Neural cell (in vitro differentiated cells): ENCODE results near the gene KLF12. TPM values are rescaled to one million over a fixed set of nuclear protein-coding genes. Genes with fewer than 3 reads are reported as not detected.

Source experiments
- H2AFZ ChIP-seq: fragments of 200-600, 300-800 bp; sonication (generic), shearing (Covaris generic); 2 replicates; pipeline ENCODE4 v1.6.0; 2014; ENCODE audit warnings: low read depth, mild to moderate bottlenecking, antibody characterized with exemption, low read length, moderate library complexity
- H3F3A ChIP-seq: fragments of 200-600 bp; shearing (Covaris generic); 2 replicates; pipeline ENCODE4 v1.6.1; 2016; ENCODE audit warnings: mild to moderate bottlenecking, moderate library complexity, mixed read lengths, antibody characterized with exemption, low read length; ENCODE audit not compliant: insufficient read depth, poor library complexity, severe bottlenecking
- H3K27ac ChIP-seq: fragments of 200-600, 300-800 bp; sonication (generic), shearing (Covaris generic); 2 replicates; pipeline ENCODE4 v1.5.1; 2014; ENCODE audit warnings: mild to moderate bottlenecking, low read length, moderate library complexity
- H3K27me3 ChIP-seq: fragments of 300-800, 200-600 bp; sonication (generic), shearing (Covaris generic); 2 replicates; pipeline ENCODE4 v1.6.0; 2014; ENCODE audit warnings: mild to moderate bottlenecking, low read depth, low read length, moderate library complexity; ENCODE audit not compliant: insufficient read depth
- H3K36me3 ChIP-seq: fragments of 300-800, 200-600 bp; sonication (generic), shearing (Covaris generic); 2 replicates; pipeline ENCODE4 v1.5.1; 2014; ENCODE audit warnings: mild to moderate bottlenecking, antibody characterized with exemption, low read length, moderate library complexity; ENCODE audit not compliant: insufficient read depth
- H3K4me2 ChIP-seq: fragments of 300-800, 200-600 bp; sonication (generic), shearing (Covaris generic); 2 replicates; pipeline ENCODE4 v1.6.0; 2014; ENCODE audit warnings: mild to moderate bottlenecking, low read length
- H3K4me3 ChIP-seq: fragments of 300-800, 200-600 bp; sonication (generic), shearing (Covaris generic); 2 replicates; pipeline ENCODE4 v1.5.1; 2014; ENCODE audit warnings: mild to moderate bottlenecking, low read length, moderate library complexity
- H3K79me2 ChIP-seq: fragments of 200-600 bp; shearing (Covaris generic); replicated peaks from 2 replicates; pipeline ENCODE4 v1.6.0; 2014; ENCODE audit warnings: mild to moderate bottlenecking, low read length, moderate library complexity; ENCODE audit not compliant: insufficient read depth
- H3K9ac ChIP-seq: fragments of 300-800, 200-600 bp; sonication (generic), shearing (Covaris generic); 2 replicates; pipeline ENCODE4 v1.6.1; 2016; ENCODE audit warnings: mild to moderate bottlenecking, low read length, mixed read lengths
- H3K9me2 ChIP-seq: fragments of 200-600 bp; shearing (Covaris generic); 2 replicates; pipeline ENCODE4 v1.6.1; 2016; ENCODE audit warnings: mild to moderate bottlenecking, low read length, mixed read lengths; ENCODE audit not compliant: insufficient read depth
- H3K9me3 ChIP-seq: fragments of 200-600, 300-800 bp; sonication (generic), shearing (Covaris generic); 2 replicates; pipeline ENCODE4 v1.6.1; 2016; ENCODE audit warnings: mild to moderate bottlenecking, mixed run types, low read length, moderate library complexity, mixed read lengths
- H4K20me1 ChIP-seq: fragments of 200-600 bp; shearing (Covaris generic); 2 replicates; pipeline ENCODE4 v1.6.1; 2016; ENCODE audit warnings: mild to moderate bottlenecking, mixed run types; ENCODE audit not compliant: insufficient read depth
- EP300 ChIP-seq: fragments of 450-650 bp; conservative IDR thresholded peaks from 2 replicates; pipeline ENCODE4 v1.6.1; 2014; ENCODE audit warnings: antibody characterized with exemption, mild to moderate bottlenecking, moderate library complexity; ENCODE audit not compliant: poor library complexity, severe bottlenecking
- EZH2 ChIP-seq: fragments of 200-600, 300-800 bp; shearing (Covaris generic), sonication (generic); IDR thresholded peaks from 2 replicates; pipeline ENCODE4 v1.6.1; 2014; ENCODE audit warnings: antibody characterized with exemption, low read length, borderline replicate concordance, mild to moderate bottlenecking; ENCODE audit not compliant: insufficient read depth, poor library complexity, severe bottlenecking
- MXI1 ChIP-seq: fragments of 450-650 bp; conservative IDR thresholded peaks from 2 replicates; pipeline ENCODE4 v1.6.1; 2014; ENCODE audit warnings: antibody characterized with exemption, mild to moderate bottlenecking; ENCODE audit not compliant: poor library complexity, severe bottlenecking
- POLR2AphosphoS5 ChIP-seq: IDR thresholded peaks from 2 replicates; pipeline ENCODE4 v1.6.1; 2012
- RAD21 ChIP-seq: fragments of 450-650 bp; conservative IDR thresholded peaks from 2 replicates; pipeline ENCODE4 v1.6.1; 2014; ENCODE audit warnings: antibody characterized with exemption, mild to moderate bottlenecking, moderate library complexity
- SMC3 ChIP-seq: fragments of 450-650 bp; conservative IDR thresholded peaks from 2 replicates; pipeline ENCODE4 v1.6.1; 2014; ENCODE audit warnings: antibody characterized with exemption, mild to moderate bottlenecking, moderate library complexity; ENCODE audit not compliant: poor library complexity
- TAF1 ChIP-seq: IDR thresholded peaks from 2 replicates; pipeline ENCODE4 v1.6.1; 2012; ENCODE audit warnings: low read depth
- polyA plus RNA-seq: library from polyadenylated mRNA; depleted of rRNA; stranded (reverse); fragments of >200 nt; gene quantifications from 2 replicates; pipeline ENCODE4 v1.2.3, GENCODE V29; 2014
- TF ChIP-seq, protein P1 (sequence below): IDR thresholded peaks from 2 replicates; pipeline ENCODE4 v1.6.1; 2012; ENCODE audit warnings: borderline replicate concordance
- TF ChIP-seq, protein P2 (sequence below): fragments of 450-650 bp; IDR thresholded peaks from 2 replicates; pipeline ENCODE4 v1.5.1; 2014; ENCODE audit warnings: antibody characterized with exemption, mild to moderate bottlenecking, moderate library complexity; ENCODE audit not compliant: poor library complexity, severe bottlenecking

KLF12 gene
- polyA plus RNA-seq, 1 donor from 2014 or later: 53.5 TPM

DNA sequence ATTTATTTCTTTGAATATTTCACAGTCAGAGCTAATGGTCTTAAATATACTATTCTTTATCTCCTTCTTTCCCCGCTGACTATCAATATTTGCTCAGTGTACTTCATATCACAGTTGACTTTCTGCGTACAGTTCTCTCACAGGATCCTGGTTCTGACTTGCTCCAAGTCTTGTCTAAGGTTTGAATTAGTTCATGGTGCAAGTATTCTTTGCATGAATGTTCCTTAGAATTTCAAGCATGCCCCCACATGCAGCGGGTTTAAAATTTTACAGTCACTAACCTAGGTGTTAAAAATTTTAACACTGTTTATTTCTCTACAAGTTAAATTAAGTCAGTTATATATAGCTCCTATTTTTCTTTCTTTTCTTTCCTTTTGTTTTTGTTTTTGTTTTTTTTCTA, 20.8 kb upstream of the KLF12 start (continued):
- TF ChIP-seq EZH2: no peak

DNA sequence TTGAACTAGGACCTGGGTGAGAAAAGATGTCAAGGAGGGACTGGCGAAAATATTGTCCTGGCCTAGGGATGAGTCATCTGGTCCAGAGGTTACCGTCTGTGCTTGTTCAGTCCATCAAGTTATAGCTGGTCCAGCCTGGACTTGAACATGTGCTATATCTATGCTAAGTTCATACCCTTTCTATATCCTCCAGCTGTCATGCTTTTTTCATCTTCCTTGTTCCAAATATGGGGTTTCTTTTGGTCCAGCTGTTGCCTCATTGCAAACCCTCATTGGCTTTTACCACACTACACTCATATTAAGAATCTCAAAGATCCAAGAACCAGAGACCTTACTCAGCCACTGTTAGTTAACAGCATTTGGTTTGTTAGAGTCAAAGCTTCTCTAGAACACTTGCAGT, 19.1 kb upstream of the KLF12 start:
- H3K9me3 ChIP-seq: no peaks in the 10 kb centered on the region

DNA sequence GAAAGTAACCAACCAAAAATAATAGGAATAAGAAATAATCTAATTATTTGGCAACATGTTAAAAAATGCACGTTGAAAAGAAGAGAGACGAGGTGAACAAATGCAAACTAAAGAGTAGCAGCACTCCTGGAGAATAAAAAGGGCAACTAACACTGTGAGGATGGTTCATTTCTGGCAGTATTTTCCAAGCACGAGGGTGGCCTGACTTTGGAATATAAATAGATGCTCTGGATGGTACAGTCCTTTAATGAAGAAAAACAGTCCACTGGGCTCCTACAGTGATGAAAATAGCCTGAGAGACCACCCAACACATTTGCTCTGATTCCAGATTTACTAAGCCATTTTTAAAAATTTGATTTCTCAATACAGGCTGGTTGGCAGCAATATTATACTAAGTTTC, 17.7 kb upstream of the KLF12 start:
- Histone ChIP-seq H3K27me3 (no peaks in the 10 kb centered on the region), H4K20me1 (no peaks in the 10 kb centered on the region), H3F3A (no peaks in the 10 kb centered on the region), H3K9me2 (no peaks in the 10 kb centered on the region), H2AFZ (no peak overlapping the region), H3K4me3 (no peak overlapping the region), H3K79me2 (no peaks in the 10 kb centered on the region), H3K27ac (no peak overlapping the region), H3K9ac (no peak overlapping the region), H3K4me2 (no peak overlapping the region), H3K36me3 (no peaks in the 10 kb centered on the region), H3K9me3 (no peaks in the 10 kb centered on the region)
- no peak for TF ChIP-seq EZH2
- no peak for TF ChIP-seq TAF1
- no peak for TF ChIP-seq EP300
- TF ChIP-seq, protein P1, sequence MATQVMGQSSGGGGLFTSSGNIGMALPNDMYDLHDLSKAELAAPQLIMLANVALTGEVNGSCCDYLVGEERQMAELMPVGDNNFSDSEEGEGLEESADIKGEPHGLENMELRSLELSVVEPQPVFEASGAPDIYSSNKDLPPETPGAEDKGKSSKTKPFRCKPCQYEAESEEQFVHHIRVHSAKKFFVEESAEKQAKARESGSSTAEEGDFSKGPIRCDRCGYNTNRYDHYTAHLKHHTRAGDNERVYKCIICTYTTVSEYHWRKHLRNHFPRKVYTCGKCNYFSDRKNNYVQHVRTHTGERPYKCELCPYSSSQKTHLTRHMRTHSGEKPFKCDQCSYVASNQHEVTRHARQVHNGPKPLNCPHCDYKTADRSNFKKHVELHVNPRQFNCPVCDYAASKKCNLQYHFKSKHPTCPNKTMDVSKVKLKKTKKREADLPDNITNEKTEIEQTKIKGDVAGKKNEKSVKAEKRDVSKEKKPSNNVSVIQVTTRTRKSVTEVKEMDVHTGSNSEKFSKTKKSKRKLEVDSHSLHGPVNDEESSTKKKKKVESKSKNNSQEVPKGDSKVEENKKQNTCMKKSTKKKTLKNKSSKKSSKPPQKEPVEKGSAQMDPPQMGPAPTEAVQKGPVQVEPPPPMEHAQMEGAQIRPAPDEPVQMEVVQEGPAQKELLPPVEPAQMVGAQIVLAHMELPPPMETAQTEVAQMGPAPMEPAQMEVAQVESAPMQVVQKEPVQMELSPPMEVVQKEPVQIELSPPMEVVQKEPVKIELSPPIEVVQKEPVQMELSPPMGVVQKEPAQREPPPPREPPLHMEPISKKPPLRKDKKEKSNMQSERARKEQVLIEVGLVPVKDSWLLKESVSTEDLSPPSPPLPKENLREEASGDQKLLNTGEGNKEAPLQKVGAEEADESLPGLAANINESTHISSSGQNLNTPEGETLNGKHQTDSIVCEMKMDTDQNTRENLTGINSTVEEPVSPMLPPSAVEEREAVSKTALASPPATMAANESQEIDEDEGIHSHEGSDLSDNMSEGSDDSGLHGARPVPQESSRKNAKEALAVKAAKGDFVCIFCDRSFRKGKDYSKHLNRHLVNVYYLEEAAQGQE: no peak
- no peak for TF ChIP-seq MXI1
- TF ChIP-seq, protein P2, sequence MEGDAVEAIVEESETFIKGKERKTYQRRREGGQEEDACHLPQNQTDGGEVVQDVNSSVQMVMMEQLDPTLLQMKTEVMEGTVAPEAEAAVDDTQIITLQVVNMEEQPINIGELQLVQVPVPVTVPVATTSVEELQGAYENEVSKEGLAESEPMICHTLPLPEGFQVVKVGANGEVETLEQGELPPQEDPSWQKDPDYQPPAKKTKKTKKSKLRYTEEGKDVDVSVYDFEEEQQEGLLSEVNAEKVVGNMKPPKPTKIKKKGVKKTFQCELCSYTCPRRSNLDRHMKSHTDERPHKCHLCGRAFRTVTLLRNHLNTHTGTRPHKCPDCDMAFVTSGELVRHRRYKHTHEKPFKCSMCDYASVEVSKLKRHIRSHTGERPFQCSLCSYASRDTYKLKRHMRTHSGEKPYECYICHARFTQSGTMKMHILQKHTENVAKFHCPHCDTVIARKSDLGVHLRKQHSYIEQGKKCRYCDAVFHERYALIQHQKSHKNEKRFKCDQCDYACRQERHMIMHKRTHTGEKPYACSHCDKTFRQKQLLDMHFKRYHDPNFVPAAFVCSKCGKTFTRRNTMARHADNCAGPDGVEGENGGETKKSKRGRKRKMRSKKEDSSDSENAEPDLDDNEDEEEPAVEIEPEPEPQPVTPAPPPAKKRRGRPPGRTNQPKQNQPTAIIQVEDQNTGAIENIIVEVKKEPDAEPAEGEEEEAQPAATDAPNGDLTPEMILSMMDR: no peak
- no peak for TF ChIP-seq RAD21
- TF ChIP-seq SMC3: no peak
- no peak for TF ChIP-seq POLR2AphosphoS5

More for the DNA sequence above, 19.1 kb upstream of the KLF12 start:
- no peaks in the 10 kb centered on the region for H3K27me3 ChIP-seq
- H3K4me2 ChIP-seq: no peak overlapping the region
- no peaks in the 10 kb centered on the region for H4K20me1 ChIP-seq
- H3K4me3 ChIP-seq: no peak overlapping the region
- no peak overlapping the region for H3K27ac ChIP-seq
- TF ChIP-seq, protein P2: no peak
- TF ChIP-seq TAF1 (no peak), SMC3 (no peak), MXI1 (no peak), POLR2AphosphoS5 (no peak), EP300 (no peak), RAD21 (no peak), EZH2 (no peak)
- TF ChIP-seq, protein P1: no peak
- H3F3A ChIP-seq: no peaks in the 10 kb centered on the region
- no peak overlapping the region for H2AFZ ChIP-seq
- H3K36me3 ChIP-seq: no peaks in the 10 kb centered on the region
- H3K79me2 ChIP-seq: no peaks in the 10 kb centered on the region
- H3K9ac ChIP-seq: no peak overlapping the region
- no peaks in the 10 kb centered on the region for H3K9me2 ChIP-seq
